Panc1 (cell line): ENCODE measurements around the gene OLFM3. TPM values are rescaled to one million over a fixed set of nuclear protein-coding genes. Genes with fewer than 3 reads are reported as not detected.

ENCODE experiments used
- ATAC-seq: fragments of 200-7000 bp; cut with Tn5 transposase; 2 replicates; pipeline ENCODE4 v1.9.1; 2020; ENCODE audit warnings: mild to moderate bottlenecking, moderate library complexity
- BruUV-seq: library from RNA; stranded (reverse); fragments of 400-500 nt; replicated peaks from 2 replicates; lab custom pipeline; 2021; lab: Mats Ljungman, UMichigan
- CTCF ChIA-PET: fragments of 300-600 bp; sonication (Branson Sonifier 250); formaldehyde crosslinking; loops from one replicate; lab custom pipeline; 2022; ENCODE audit warnings: antibody characterized with exemption; lab: Charles Lee
- POLR2A ChIA-PET: fragments of 300-600 bp; sonication (Branson Sonifier 250); formaldehyde crosslinking; loops from one replicate; lab custom pipeline; 2022; ENCODE audit warnings: antibody characterized with exemption; lab: Charles Lee
- DNase-seq: peaks from one replicate; pipeline ENCODE4 v3.0.0-alpha.2; 2010; ENCODE audit warnings: low read depth, low spot score
- H3K27ac ChIP-seq: 2 replicates; pipeline ENCODE4 v1.5.1; 2011; ENCODE audit warnings: mild to moderate bottlenecking, low read length, inconsistent platforms
- H3K27me3 ChIP-seq: fragments of 200-500 bp; sonication (Bioruptor generic); 2 replicates; pipeline ENCODE4 v1.6.0; 2014; ENCODE audit warnings: low read length, inconsistent platforms; ENCODE audit not compliant: control insufficient read depth, insufficient read depth
- H3K36me3 ChIP-seq: fragments of 200-500 bp; sonication (Bioruptor generic); 2 replicates; pipeline ENCODE4 v1.5.1; 2014; ENCODE audit warnings: inconsistent platforms, mild to moderate bottlenecking, low read length, moderate library complexity; ENCODE audit not compliant: control insufficient read depth, insufficient read depth
- H3K4me1 ChIP-seq: 2 replicates; pipeline ENCODE4 v1.5.1; 2011; ENCODE audit warnings: inconsistent platforms, mild to moderate bottlenecking, low read length, moderate library complexity; ENCODE audit not compliant: control insufficient read depth, insufficient read depth
- H3K4me3 ChIP-seq, 2 experiments: 2 replicates each; pipeline ENCODE4 v1.5.1; 2011 to 2012; ENCODE audit warnings: low read depth in 2 of 2, low read length in 2 of 2, mild to moderate bottlenecking in 2 of 2, inconsistent platforms in 1 of 2, moderate library complexity in 1 of 2
- H3K9me3 ChIP-seq: fragments of 200-500 bp; sonication (Bioruptor generic); 2 replicates; pipeline ENCODE4 v1.5.1; 2014; ENCODE audit warnings: low read depth, mild to moderate bottlenecking, inconsistent platforms, low read length, moderate library complexity; ENCODE audit not compliant: control insufficient read depth, insufficient read depth
- POLR2AphosphoS5 ChIP-seq: IDR thresholded peaks from 2 replicates; pipeline ENCODE4 v1.6.1; 2012; ENCODE audit warnings: mild to moderate bottlenecking, low read depth, low read length, moderate library complexity
- SIN3A ChIP-seq: IDR thresholded peaks from 2 replicates; pipeline ENCODE4 v1.6.1; 2012; ENCODE audit warnings: low read depth, mild to moderate bottlenecking, low read length, moderate library complexity, borderline replicate concordance; ENCODE audit not compliant: insufficient read depth
- TCF7L2 ChIP-seq: IDR thresholded peaks from 2 replicates; pipeline ENCODE4 v1.6.1; 2011; ENCODE audit warnings: mild to moderate bottlenecking, low read depth, low read length, inconsistent platforms
- in situ Hi-C: cut with HindIII; loops from 2 replicates; pipeline ENCODE4 v1.10.0; 2016; ENCODE audit warnings: low sequenced_read_pairs, low pct_unique_long_range_greater_than_20kb
- intact Hi-C: fragments of 100-400 bp; cut with micrococcal nuclease; formaldehyde crosslinking; loops from one replicate; pipeline ENCODE4 v1.10.0; 2022; ENCODE audit not compliant: unreplicated experiment
- total RNA-seq: library from RNA; stranded (reverse); gene quantifications from one replicate; pipeline ENCODE4 v1.2.1, GENCODE V29; 2021; ENCODE audit not compliant: unreplicated experiment
- TF ChIP-seq, protein P1 (sequence below): fragments of 450-650 bp; IDR thresholded peaks from 2 replicates; pipeline ENCODE4 v1.5.1; 2017; ENCODE audit warnings: mild to moderate bottlenecking
- TF ChIP-seq, protein P2 (sequence below), 2 experiments: IDR thresholded peaks; 2 replicates each; pipeline ENCODE4 v1.6.1; 2011 to 2012; ENCODE audit warnings: low read depth in 2 of 2, control low read depth in 1 of 2, low read length in 1 of 2, mild to moderate bottlenecking in 1 of 2, moderate library complexity in 1 of 2; ENCODE audit not compliant: insufficient read depth in 1 of 2

OLFM3 gene
- total RNA-seq, 1 experiment from 2014 or later = not detected

DNA sequence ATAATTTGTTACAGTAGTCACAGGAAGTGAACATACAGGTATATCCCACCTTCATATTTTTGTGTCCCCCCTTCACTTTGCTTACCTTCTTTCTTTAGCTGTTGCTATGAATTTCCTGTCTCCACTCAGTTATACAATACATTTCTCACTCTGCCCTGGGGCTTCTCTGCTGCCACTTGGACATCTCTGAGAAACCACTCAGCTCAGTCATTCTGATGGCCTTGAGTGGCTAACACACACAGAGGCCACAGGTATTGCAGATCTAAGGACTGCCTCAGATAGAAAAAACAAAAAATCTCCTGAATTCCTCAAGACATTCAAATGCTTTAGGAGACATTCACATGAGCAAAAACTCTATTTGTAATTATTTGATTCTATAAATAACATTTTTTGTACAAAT is 87.7 kb downstream of the OLFM3 start:
- TF ChIP-seq TCF7L2 (no peak), SIN3A (no peak)
- TF ChIP-seq, protein P1, sequence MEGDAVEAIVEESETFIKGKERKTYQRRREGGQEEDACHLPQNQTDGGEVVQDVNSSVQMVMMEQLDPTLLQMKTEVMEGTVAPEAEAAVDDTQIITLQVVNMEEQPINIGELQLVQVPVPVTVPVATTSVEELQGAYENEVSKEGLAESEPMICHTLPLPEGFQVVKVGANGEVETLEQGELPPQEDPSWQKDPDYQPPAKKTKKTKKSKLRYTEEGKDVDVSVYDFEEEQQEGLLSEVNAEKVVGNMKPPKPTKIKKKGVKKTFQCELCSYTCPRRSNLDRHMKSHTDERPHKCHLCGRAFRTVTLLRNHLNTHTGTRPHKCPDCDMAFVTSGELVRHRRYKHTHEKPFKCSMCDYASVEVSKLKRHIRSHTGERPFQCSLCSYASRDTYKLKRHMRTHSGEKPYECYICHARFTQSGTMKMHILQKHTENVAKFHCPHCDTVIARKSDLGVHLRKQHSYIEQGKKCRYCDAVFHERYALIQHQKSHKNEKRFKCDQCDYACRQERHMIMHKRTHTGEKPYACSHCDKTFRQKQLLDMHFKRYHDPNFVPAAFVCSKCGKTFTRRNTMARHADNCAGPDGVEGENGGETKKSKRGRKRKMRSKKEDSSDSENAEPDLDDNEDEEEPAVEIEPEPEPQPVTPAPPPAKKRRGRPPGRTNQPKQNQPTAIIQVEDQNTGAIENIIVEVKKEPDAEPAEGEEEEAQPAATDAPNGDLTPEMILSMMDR = no peak
- TF ChIP-seq, protein P2, sequence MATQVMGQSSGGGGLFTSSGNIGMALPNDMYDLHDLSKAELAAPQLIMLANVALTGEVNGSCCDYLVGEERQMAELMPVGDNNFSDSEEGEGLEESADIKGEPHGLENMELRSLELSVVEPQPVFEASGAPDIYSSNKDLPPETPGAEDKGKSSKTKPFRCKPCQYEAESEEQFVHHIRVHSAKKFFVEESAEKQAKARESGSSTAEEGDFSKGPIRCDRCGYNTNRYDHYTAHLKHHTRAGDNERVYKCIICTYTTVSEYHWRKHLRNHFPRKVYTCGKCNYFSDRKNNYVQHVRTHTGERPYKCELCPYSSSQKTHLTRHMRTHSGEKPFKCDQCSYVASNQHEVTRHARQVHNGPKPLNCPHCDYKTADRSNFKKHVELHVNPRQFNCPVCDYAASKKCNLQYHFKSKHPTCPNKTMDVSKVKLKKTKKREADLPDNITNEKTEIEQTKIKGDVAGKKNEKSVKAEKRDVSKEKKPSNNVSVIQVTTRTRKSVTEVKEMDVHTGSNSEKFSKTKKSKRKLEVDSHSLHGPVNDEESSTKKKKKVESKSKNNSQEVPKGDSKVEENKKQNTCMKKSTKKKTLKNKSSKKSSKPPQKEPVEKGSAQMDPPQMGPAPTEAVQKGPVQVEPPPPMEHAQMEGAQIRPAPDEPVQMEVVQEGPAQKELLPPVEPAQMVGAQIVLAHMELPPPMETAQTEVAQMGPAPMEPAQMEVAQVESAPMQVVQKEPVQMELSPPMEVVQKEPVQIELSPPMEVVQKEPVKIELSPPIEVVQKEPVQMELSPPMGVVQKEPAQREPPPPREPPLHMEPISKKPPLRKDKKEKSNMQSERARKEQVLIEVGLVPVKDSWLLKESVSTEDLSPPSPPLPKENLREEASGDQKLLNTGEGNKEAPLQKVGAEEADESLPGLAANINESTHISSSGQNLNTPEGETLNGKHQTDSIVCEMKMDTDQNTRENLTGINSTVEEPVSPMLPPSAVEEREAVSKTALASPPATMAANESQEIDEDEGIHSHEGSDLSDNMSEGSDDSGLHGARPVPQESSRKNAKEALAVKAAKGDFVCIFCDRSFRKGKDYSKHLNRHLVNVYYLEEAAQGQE (IDR thresholded peaks at IDR 0.05; ENCODE audit: insufficient read depth in 1 of 2, low read depth in 2 of 2, low read length in 1 of 2) = no peak

DNA sequence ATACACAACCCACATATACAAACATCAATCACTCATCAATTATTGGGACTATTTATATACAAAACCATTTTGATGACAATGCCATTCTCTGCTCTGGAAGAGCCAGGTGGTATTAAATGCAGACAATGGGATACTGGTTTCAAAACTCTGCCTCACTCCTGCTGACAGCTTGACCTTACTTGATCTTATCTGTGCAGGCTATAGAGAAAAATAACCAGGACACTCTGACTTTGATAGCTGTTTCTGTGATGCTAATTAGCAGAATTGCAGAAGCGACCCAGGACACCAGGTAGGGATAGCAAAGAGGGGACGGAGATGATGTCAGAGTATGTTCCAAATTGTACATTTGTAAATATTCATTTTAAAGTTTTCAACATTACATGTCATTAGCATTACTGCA is 89.5 kb downstream of the OLFM3 start:
- Histone ChIP-seq H3K9me3 (no peaks in the 10 kb centered on the region), H3K4me1 (no peaks in the 10 kb centered on the region), H3K27me3 (no peaks in the 10 kb centered on the region), H3K36me3 (no peaks in the 10 kb centered on the region), H3K27ac (no peak overlapping the region), H3K4me3 (no peak overlapping the region)
- TF ChIP-seq POLR2AphosphoS5 (no peak), TCF7L2 (no peak), SIN3A (no peak)
- TF ChIP-seq, protein P1 = no peak
- TF ChIP-seq, protein P2 (IDR thresholded peaks at IDR 0.05; ENCODE audit: insufficient read depth in 1 of 2, low read depth in 2 of 2, low read length in 1 of 2) = no peak
- no peak for DNase-seq
- ATAC-seq = no peak
- intact Hi-C loops = no loop called here
- ChIA-PET POLR2A (no interaction called here), CTCF (no interaction called here)
- in situ Hi-C loops = no loop called here
- no TSS peak for BruUV-seq

More for the DNA sequence above, 87.7 kb downstream of the OLFM3 start:
- H3K4me3 ChIP-seq = no peak overlapping the region
- intact Hi-C loops (no loop called here), in situ Hi-C loops (no loop called here)
- ChIA-PET POLR2A (no interaction called here), CTCF (no interaction called here)
- no peak for DNase-seq
- no peaks in the 10 kb centered on the region for H3K27me3 ChIP-seq
- H3K9me3 ChIP-seq = no peaks in the 10 kb centered on the region
- ATAC-seq = no peak
- no TSS peak for BruUV-seq
- no peaks in the 10 kb centered on the region for H3K36me3 ChIP-seq
- H3K27ac ChIP-seq = no peak overlapping the region
- no peaks in the 10 kb centered on the region for H3K4me1 ChIP-seq
